Measurements from ENCODE around the gene FAM120A.
A peak's percentile ranks its signal among the peaks of the same experiment; 100 is the strongest.

Gene FAM120A

GRCh38 chr9:93587284-93587650 lies 135.8 kb downstream of the FAM120A start:
- TF ChIP-seq CTCF (IDR thresholded peaks at IDR 0.05; ENCODE audit: low read depth, low read length) = no peak
- no peak for DNase-seq (ENCODE audit: low read depth, low spot score)
- in situ Hi-C loops (cut with HindIII; ENCODE audit: low sequenced_read_pairs) = no loop called here
- H3K4me3 ChIP-seq (ENCODE audit: low read depth, low read length) = no peak overlapping the region

GRCh38 chr9:93587651-93588347 lies 136.3 kb downstream of the FAM120A start:
- peak; percentile 31 for TF ChIP-seq CTCF (IDR thresholded peaks at IDR 0.05; ENCODE audit: low read depth, low read length)
- in situ Hi-C loops (cut with HindIII; ENCODE audit: low sequenced_read_pairs) = no loop called here
- no peak overlapping the region for H3K4me3 ChIP-seq (ENCODE audit: low read depth, low read length)

GRCh38 chr9:93588641-93589609 lies 137.4 kb downstream of the FAM120A start:
- H3K4me3 ChIP-seq (ENCODE audit: low read depth, low read length) = no peak overlapping the region
- in situ Hi-C loops (cut with HindIII; ENCODE audit: low sequenced_read_pairs) = no loop called here
- no peak for TF ChIP-seq CTCF (IDR thresholded peaks at IDR 0.05; ENCODE audit: low read depth, low read length)
- DNase-seq (ENCODE audit: low read depth, low spot score) = no peak

More at GRCh38 chr9:93587651-93588347, 136.3 kb downstream of the FAM120A start:
- no peak for DNase-seq (ENCODE audit: low read depth, low spot score)

- no peak overlapping the region for H3K4me3 ChIP-seq (ENCODE audit: low read depth, low read length)
- no peak for TF ChIP-seq CTCF (IDR thresholded peaks at IDR 0.05; ENCODE audit: low read depth, low read length)
- DNase-seq (ENCODE audit: low read depth, low spot score) = peak; percentile 26
- in situ Hi-C loops (cut with HindIII; ENCODE audit: low sequenced_read_pairs) = no loop called here
Observed at GRCh38 chr9:93589688-93590087, 138.2 kb downstream of the FAM120A start.

- TF ChIP-seq CTCF (IDR thresholded peaks at IDR 0.05; ENCODE audit: low read depth, low read length) = no peak
- no peak for DNase-seq (ENCODE audit: low read depth, low spot score)
- H3K4me3 ChIP-seq (ENCODE audit: low read depth, low read length) = no peak overlapping the region
- in situ Hi-C loops (cut with HindIII; ENCODE audit: low sequenced_read_pairs) = no loop called here
Observed at GRCh38 chr9:93590609-93591234, 139.2 kb downstream of the FAM120A start.

- no peak for TF ChIP-seq CTCF (IDR thresholded peaks at IDR 0.05; ENCODE audit: low read depth, low read length)
- in situ Hi-C loops (cut with HindIII; ENCODE audit: low sequenced_read_pairs) = no loop called here
- no peak for DNase-seq (ENCODE audit: low read depth, low spot score)
- no peak overlapping the region for H3K4me3 ChIP-seq (ENCODE audit: low read depth, low read length)
Observed at GRCh38 chr9:93591301-93592007, 140.0 kb downstream of the FAM120A start.
